Common myeloid progenitor, CD34-positive (primary cell): ENCODE measurements around the gene ZC3H4.
"Not testable (repeated sequence)": the region's sequence is repeated elsewhere in the genome, so short reads cannot be mapped to it uniquely, and the experiment has no call there.

Experiments used
- CTCF ChIA-PET: fragments of 350-600 bp; sonication (Branson Sonifier 250); formaldehyde crosslinking; loops from one replicate; lab custom pipeline; 2021; ENCODE audit warnings: antibody characterized with exemption; lab: Charles Lee
- POLR2A ChIA-PET: fragments of 350-600 bp; sonication (Branson Sonifier 250); formaldehyde crosslinking; loops from one replicate; lab custom pipeline; 2021; ENCODE audit warnings: antibody characterized with exemption; lab: Charles Lee
- DNase-seq, 3 donors: peaks; one replicate each; pipeline versions ENCODE4 v3.0.0 to v3.0.0-alpha.2; 2013
- H3K27ac ChIP-seq, 2 experiments: 1 replicate in 1 of 2; 2 replicates in 1 of 2; pipeline ENCODE4 v1.7.0; 2013; ENCODE audit warnings: inconsistent platforms in 2 of 2, low read length in 2 of 2, mild to moderate bottlenecking in 2 of 2, low read depth in 1 of 2, moderate library complexity in 1 of 2; ENCODE audit not compliant: severe bottlenecking in 2 of 2, insufficient read depth in 1 of 2, poor library complexity in 1 of 2
- H3K27me3 ChIP-seq, 5 experiments: replicated peaks in 2 of 5; 1 replicate in 3 of 5; 2 replicates in 2 of 5; pipeline versions ENCODE4 v1.6.1 to v1.7.0; 2013; ENCODE audit warnings: low read length in 4 of 5, mild to moderate bottlenecking in 2 of 5, moderate library complexity in 2 of 5, inconsistent platforms in 1 of 5; ENCODE audit not compliant: insufficient read depth in 5 of 5, control insufficient read depth in 4 of 5
- H3K36me3 ChIP-seq, 4 experiments: 1 replicate in 2 of 4; 2 replicates in 2 of 4; pipeline versions ENCODE4 v1.6.1 to v1.7.0; 2013; ENCODE audit warnings: low read length in 3 of 4, control low read depth in 1 of 4, mild to moderate bottlenecking in 1 of 4; ENCODE audit not compliant: control insufficient read depth in 4 of 4, insufficient read depth in 4 of 4
- H3K4me1 ChIP-seq, 4 experiments: 1 replicate in 3 of 4; 2 replicates in 1 of 4; pipeline versions ENCODE4 v1.6.1 to v1.7.1; 2013; ENCODE audit warnings: low read length in 3 of 4, mild to moderate bottlenecking in 3 of 4, control low read depth in 1 of 4, inconsistent platforms in 1 of 4, moderate library complexity in 1 of 4; ENCODE audit not compliant: control insufficient read depth in 4 of 4, insufficient read depth in 4 of 4; ENCODE audit errors: control extremely low read depth in 1 of 4
- H3K4me3 ChIP-seq, 7 experiments: 1 replicate in 4 of 7; 2 replicates in 3 of 7; pipeline versions ENCODE4 v1.5.1 to v1.7.0; 2013; ENCODE audit warnings: mild to moderate bottlenecking in 7 of 7, low read length in 6 of 7, moderate library complexity in 6 of 7, inconsistent platforms in 2 of 7, low read depth in 2 of 7, control low read depth in 1 of 7; ENCODE audit not compliant: insufficient read depth in 4 of 7, control insufficient read depth in 1 of 7; ENCODE audit errors: extremely low read depth in 1 of 7
- H3K9me3 ChIP-seq, 5 experiments: 1 replicate in 4 of 5; 2 replicates in 1 of 5; pipeline versions ENCODE4 v1.6.1 to v1.7.1; 2013; ENCODE audit warnings: low read length in 4 of 5, mild to moderate bottlenecking in 2 of 5, inconsistent platforms in 1 of 5, low read depth in 1 of 5, moderate library complexity in 1 of 5; ENCODE audit not compliant: control insufficient read depth in 4 of 5, insufficient read depth in 2 of 5; ENCODE audit errors: control extremely low read depth in 1 of 5
- WGBS: methylation state at CpG from one replicate; pipeline ENCODE4 v1.1.5; 2013; ENCODE audit not compliant: insufficient coverage; 5-methylcytosine and 5-hydroxymethylcytosine counted together

ZC3H4 gene

DNA sequence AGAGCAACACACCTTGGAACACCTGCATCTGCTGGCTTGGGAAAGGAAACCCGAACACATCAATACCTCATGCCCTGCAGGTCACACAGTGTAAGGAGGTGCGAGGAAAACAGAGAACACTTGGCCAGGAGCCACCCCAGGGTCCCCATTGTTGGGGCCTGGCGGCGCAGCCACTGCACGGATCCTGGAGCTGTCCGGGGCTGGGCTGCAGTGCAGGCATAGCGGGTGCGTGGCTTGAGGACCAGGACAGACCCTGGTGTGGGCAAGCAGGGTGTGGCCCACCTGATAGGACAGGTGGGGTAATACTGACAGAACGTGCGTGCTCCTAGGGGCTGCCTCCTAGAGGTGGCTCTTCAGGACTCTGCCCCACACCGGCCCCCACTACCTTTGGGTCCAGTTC, 48.3 kb downstream of the ZC3H4 start:
- CTCF ChIA-PET, result no interaction called here
- POLR2A ChIA-PET, result no interaction called here
- Histone ChIP-seq H3K27ac (no peak overlapping the region), H3K4me1 (peaks cover 0 to 3% (median 0%) of the 10 kb centered on the region in 4 experiments), H3K4me3 (no peak overlapping the region), H3K27me3 (no peaks in the 10 kb centered on the region), H3K9me3 (no peaks in the 10 kb centered on the region), H3K36me3 (peaks cover 10 to 64% (median 44%) of the 10 kb centered on the region in 4 experiments)
- DNase-seq, result no peak
- WGBS, result 96% methylated on average over 11 of the region's 11 CpGs

DNA sequence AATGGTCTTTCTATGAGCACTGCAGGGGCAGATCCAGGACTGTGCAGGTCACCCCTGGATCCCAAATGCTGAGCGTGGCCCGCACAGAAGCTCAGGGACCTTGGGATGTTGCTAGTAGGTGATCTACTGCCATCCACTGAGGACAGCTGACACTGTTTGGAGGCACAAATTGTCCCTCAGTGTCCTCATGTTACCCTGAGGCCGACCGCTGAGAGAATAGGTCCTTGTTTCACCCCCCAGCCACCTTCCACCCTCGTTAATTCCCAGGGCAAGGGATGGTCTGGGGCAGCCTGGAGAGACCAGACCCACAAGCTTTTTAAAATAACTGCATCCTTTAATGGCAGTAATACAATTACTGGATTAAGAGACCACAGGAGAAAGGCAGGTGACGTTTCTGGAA, 49.7 kb downstream of the ZC3H4 start:
- Histone ChIP-seq H3K4me3 (no peak overlapping the region), H3K27ac (no peak overlapping the region), H3K36me3 (peaks cover 5 to 50% (median 32%) of the 10 kb centered on the region in 4 experiments), H3K9me3 (no peaks in the 10 kb centered on the region), H3K4me1 (peaks cover 0 to 3% (median 0%) of the 10 kb centered on the region in 4 experiments), H3K27me3 (no peaks in the 10 kb centered on the region)
- 95% methylated on average over 5 of the region's 6 CpGs for WGBS
- CTCF ChIA-PET, result interaction anchor here (1.2 to 1.4 kb wide), 2 partner anchors 55 to 67 kb away, joined by 3 read pairs; partner anchors contain the start of gene SAE1
- no peak for DNase-seq
- POLR2A ChIA-PET, result no interaction called here

DNA sequence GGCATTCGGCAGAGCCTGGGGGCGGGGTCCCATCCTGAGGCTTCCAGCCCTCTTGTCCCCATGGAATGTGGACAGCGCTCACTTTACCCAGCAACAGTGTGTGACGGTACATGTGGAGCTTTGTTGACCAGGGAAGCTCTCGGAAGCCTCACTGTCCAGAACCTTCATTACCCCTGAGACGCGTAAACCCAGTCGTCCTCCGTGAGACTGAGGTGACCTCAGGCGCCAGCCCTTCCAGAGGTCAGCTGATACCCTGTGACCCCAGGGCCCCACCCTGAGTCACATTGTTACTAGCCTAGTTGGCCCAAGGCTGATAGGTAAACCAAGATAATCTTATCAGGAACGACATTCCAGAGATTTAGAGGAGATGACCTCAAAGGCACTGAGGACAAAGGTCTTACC, 55.0 kb downstream of the ZC3H4 start:
- ChIA-PET POLR2A (no interaction called here), CTCF (interaction anchor here (1.9 kb wide), 1 partner anchor 13 kb away, joined by 5 read pairs; no protein-coding TSS in a partner anchor)
- Histone ChIP-seq H3K9me3 (no peaks in the 10 kb centered on the region), H3K27ac (no peak overlapping the region), H3K4me1 (no peaks in the 10 kb centered on the region), H3K36me3 (peaks cover 0 to 2% (median 0%) of the 10 kb centered on the region in 4 experiments), H3K4me3 (no peak overlapping the region), H3K27me3 (no peaks in the 10 kb centered on the region)
- 98% methylated on average over 11 of the region's 11 CpGs for WGBS
- DNase-seq, result no peak

DNA sequence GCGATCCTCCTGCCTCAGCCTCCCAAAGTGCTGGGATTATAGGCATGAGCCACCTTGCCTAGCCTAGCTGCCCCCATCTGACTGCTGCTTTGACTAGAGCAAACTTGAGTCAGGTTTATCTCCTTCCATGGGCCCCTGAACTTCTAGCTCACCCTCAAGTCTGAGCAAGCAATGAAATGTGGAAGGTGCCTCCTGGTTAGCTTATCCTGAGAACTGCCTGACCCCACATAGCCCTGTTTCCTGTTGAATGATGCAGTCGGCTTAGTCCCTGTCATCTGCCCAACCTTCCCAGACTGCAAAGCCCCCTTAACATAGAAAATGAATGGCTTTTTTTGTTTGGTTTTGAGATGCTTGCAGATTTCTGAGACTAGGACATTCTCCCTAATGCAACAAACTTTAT, 56.2 kb downstream of the ZC3H4 start:
- Histone ChIP-seq H3K36me3 (no peaks in the 10 kb centered on the region), H3K27me3 (no peaks in the 10 kb centered on the region), H3K4me3 (no peak overlapping the region), H3K27ac (no peak overlapping the region), H3K4me1 (no peaks in the 10 kb centered on the region), H3K9me3 (no peaks in the 10 kb centered on the region)
- WGBS, result 100% methylated on average over 1 of the region's 2 CpGs
- POLR2A ChIA-PET, result no interaction called here
- CTCF ChIA-PET, result interaction anchor here (1.4 kb wide), 1 partner anchor 22 kb away, joined by 3 read pairs; no protein-coding TSS in a partner anchor
- no peak for DNase-seq

DNA sequence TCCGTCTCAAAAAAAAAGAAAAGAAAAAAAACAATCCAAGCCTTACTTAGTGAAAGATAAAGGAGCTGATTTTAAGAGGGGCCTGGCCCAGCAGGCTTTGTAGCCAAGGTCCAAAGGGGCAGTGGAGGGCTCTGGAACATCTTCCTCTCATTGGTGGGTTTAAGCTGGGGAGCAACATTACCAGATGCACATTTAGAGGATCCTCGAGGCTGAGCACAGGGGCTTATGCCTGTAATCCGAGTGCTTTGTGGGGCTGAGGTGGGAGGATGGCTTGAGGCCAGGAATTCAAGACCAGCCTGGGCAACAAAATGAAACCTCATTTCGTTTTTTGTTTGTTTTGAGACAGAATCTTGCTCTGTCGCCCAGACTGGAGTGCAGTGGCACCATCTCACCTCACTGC, 57.2 kb downstream of the ZC3H4 start:
- Histone ChIP-seq H3K36me3 (no peaks in the 10 kb centered on the region), H3K27me3 (no peaks in the 10 kb centered on the region), H3K4me3 (no peak overlapping the region), H3K9me3 (no peaks in the 10 kb centered on the region), H3K27ac (no peak overlapping the region), H3K4me1 (no peaks in the 10 kb centered on the region)
- ChIA-PET POLR2A (interaction anchor here (0.6 kb wide), 1 partner anchor 8 kb away, joined by 4 read pairs; no protein-coding TSS in a partner anchor), CTCF (no interaction called here)
- WGBS, result 72% methylated on average over 3 of the region's 5 CpGs
- no peak for DNase-seq

DNA sequence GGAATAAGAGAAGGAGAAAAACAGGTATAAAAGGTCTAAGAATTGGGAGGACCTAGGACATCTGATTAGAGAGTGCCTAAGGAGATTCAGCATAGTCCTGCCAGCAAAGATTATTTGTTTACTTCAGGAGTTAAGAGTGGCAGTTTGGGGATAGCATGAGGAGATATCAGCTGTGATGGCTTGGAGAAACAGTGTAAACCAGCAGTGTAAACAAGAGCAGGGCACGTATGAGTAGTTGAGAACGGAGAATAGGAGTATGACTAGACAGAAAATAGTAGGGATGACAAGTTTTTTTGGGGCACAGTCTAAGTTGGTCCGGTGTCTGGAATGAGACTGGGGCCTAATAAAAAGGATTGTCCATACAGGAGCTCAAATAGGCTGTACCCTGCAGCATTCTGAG, 63.0 kb downstream of the ZC3H4 start:
- POLR2A ChIA-PET, DNase-seq, H3K27me3 ChIP-seq, H3K9me3 ChIP-seq, H3K36me3 ChIP-seq, H3K4me1 ChIP-seq, CTCF ChIA-PET, H3K4me3 ChIP-seq, H3K27ac ChIP-seq: not testable (repeated sequence)
- no CpG with 5 or more reads among the region's 3 CpGs for WGBS

DNA sequence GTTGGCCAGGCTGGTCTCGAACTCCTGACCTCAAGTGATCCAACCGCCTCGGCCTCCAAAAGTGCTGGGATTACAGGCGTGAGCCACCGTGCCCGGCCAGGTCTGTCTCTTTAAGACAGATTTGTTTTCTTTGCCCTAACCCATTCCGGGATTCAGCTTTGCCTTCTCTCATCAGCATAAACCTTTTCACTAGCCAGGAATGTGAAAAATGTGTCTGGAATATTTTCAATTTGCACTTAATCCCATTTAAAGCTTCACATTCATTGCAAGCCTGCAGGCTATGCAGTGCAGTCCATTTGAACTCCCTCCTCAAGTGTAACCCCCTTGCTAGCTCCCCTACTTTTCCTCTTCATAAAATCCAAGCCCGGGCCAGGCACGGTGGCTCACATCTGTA, 64.3 kb downstream of the ZC3H4 start:
- H3K4me1 ChIP-seq, result peaks cover 0 to 8% (median 7%) of the 10 kb centered on the region in 4 experiments
- DNase-seq, result no peak
- peak overlapping the region in 1 of 7 experiments; percentile 51 for H3K4me3 ChIP-seq
- 83% methylated on average over 7 of the region's 9 CpGs for WGBS
- POLR2A ChIA-PET, result no interaction called here
- no peak overlapping the region for H3K27ac ChIP-seq
- no peaks in the 10 kb centered on the region for H3K9me3 ChIP-seq
- no peaks in the 10 kb centered on the region for H3K27me3 ChIP-seq
- peaks cover 0 to 14% (median 5%) of the 10 kb centered on the region in 4 experiments for H3K36me3 ChIP-seq
- CTCF ChIA-PET, result no interaction called here
